ENCODE results near the gene UBR4.

The UBR4 gene

GRCh38 chr1:19040010-19040680 is 169.9 kb downstream of the UBR4 start:
- no peak overlapping the region for H3K27ac ChIP-seq
- ChIA-PET POLR2A (ENCODE audit: low non-redundant PET) (no interaction called here), CTCF (no interaction called here)
- no peak for TF ChIP-seq CTCF (conservative IDR thresholded peaks at IDR 0.05; ENCODE audit: low read depth)
- no peak for DNase-seq (ENCODE audit: low spot score)

GRCh38 chr1:19038732-19039131 is 171.3 kb downstream of the UBR4 start:
- CTCF ChIA-PET, result interaction anchor here (1.0 kb wide), 1 partner anchor 163 kb away, joined by 4 read pairs; no protein-coding TSS in a partner anchor
- no peak for DNase-seq (ENCODE audit: low spot score)
- TF ChIP-seq CTCF (conservative IDR thresholded peaks at IDR 0.05; ENCODE audit: low read depth), result no peak
- H3K27ac ChIP-seq, result no peak overlapping the region
- POLR2A ChIA-PET (ENCODE audit: low non-redundant PET), result no interaction called here

- no peak for DNase-seq (ENCODE audit: low spot score)
- no peak for TF ChIP-seq CTCF (conservative IDR thresholded peaks at IDR 0.05; ENCODE audit: low read depth)
- no peak overlapping the region for H3K27ac ChIP-seq
- CTCF ChIA-PET, result no interaction called here
- POLR2A ChIA-PET (ENCODE audit: low non-redundant PET), result no interaction called here
Measured at GRCh38 chr1:19038096-19038495, 172.0 kb downstream of the UBR4 start.

GRCh38 chr1:19037659-19038058 is 172.4 kb downstream of the UBR4 start:
- H3K27ac ChIP-seq, result no peak overlapping the region
- no peak for DNase-seq (ENCODE audit: low spot score)
- ChIA-PET CTCF (no interaction called here), POLR2A (ENCODE audit: low non-redundant PET) (no interaction called here)
- no peak for TF ChIP-seq CTCF (conservative IDR thresholded peaks at IDR 0.05; ENCODE audit: low read depth)

GRCh38 chr1:19036813-19037605 is 173.1 kb downstream of the UBR4 start:
- DNase-seq (ENCODE audit: low spot score), result no peak
- TF ChIP-seq CTCF (conservative IDR thresholded peaks at IDR 0.05; ENCODE audit: low read depth), result no peak
- ChIA-PET POLR2A (ENCODE audit: low non-redundant PET) (no interaction called here), CTCF (no interaction called here)
- no peak overlapping the region for H3K27ac ChIP-seq

- no peak for TF ChIP-seq CTCF (conservative IDR thresholded peaks at IDR 0.05; ENCODE audit: low read depth)
- H3K27ac ChIP-seq, result peak overlapping the region; percentile 91; the same call in 1 of the 2 replicates
- POLR2A ChIA-PET (ENCODE audit: low non-redundant PET), result no interaction called here
- CTCF ChIA-PET, result no interaction called here
- no peak for DNase-seq (ENCODE audit: low spot score)
Measured at GRCh38 chr1:19036041-19036812, 173.8 kb downstream of the UBR4 start.
